Stimulated activated CD4-positive, alpha-beta T cell treated with anti-CD3 and anti-CD28 coated beads, Interleukin-1b, Interleukin-23, amount 100 ng/mL, for 4 hours (primary cell): Measurements from ENCODE around the gene SUN5.
A peak's percentile ranks its signal among the peaks of the same experiment; 100 is the strongest.

Source experiments
- DNase-seq, 2 donors: peaks; one replicate each; pipeline ENCODE4 v3.0.0-alpha.2; 2020; ENCODE audit warnings: low read depth in 2 of 2

The SUN5 gene

DNA sequence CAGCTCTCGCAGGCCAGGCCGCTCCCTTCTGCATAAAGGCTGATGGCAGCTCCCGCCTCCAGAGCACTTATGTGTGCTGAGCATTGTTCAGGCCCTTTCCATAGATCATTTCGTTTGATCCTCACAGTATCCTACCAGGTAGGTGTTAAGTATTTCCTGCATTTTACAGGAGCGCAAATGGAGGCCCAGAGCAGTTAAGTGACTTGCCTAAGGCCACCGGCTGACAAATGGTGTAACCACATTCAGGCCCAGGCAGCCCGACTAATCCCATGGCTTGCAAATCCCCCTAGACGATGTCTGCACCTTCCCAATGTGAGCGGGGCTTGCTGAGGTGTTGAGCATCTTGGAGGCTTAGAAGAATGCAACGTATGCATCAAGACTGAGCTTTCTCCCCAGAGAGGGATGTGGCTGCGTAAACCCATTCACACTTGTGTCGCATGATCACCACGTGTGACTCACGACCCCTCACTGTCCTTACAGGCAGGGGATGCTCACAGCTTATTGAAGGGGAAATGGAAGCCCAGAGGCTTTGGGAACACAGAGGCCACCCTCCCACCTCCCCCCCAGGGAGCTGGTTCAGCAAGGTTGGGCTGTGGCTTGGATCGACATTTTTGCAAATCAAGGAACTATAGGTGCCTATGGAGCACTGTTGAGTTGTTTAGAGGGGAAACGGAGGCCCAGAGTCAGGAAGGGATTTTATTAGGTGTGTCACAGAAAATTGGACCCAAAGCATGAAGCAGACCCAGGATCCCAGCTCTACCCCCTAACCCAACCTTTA, 10.3 kb upstream of the SUN5 start:
- no peak for DNase-seq

DNA sequence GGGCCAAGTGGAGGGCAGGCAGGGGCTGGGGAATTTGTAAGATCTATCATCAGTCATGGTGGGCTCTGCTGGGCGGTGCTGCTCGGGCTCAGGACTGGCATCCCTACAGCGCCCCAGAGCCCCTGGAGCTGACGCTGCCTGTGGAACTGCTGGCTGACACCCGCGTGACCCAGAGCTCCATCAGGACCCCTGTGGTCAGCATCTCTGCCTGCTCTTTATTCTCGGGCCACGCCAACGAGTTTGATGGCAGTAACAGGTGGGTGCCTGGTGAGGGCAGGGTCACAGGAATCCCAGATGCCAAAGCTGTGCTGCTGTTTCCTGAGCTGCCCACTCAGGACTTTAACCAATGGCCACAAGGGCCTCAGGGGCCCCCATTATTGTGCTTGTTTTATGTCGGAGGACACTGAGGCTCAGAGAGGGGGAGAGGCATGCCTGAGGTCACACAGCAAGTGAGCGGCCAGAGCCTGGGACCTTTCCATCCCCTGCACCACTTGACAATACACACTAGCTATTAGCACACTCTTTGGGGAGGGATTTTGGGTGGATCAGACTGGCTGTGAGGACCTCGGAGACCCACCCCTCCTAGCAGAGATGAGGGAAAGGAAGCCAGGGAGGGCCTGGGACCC, 9.6 kb upstream of the SUN5 start:
- no peak for DNase-seq

DNA sequence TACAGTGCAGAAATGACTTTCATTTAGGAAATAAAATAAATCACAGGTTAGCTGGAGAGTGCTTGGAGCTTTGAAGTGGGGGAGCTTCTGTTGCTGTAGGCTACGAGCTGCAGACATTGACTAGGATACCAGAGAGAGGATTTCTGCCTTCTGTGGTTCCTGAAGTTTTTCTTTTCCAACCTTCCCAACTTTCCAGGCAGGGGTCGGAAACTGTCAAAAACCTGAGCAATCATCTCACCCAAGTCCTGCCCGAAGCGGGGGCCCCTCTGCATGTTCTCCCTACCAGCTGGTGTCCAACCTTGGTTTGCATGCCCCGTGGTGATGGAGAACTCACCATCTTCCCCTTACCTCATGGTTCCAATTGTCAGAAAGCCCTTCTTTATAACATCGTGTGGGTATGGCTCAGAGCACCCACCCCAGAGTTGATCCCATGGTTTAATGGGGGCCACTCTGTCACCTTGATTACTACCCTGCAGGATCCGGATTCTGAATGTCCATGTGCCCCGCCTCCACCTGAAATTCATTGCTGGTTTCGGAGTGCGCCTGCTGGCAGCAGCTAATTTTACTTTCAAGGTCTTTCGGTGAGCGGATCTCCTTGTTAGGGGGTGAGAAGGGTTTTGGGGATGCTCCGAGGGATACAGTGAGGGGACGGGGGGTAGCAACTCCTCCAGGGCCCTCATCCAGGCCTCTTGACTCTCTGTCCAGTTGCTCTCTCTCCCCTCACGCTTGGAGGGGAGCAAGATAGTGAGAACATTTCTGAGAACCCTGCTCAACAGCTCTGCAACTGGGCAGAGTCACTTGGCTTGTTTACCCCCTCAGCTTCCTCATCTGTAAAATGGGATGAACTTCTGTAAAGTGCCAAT, 8.3 kb upstream of the SUN5 start:
- DNase-seq, result no peak

DNA sequence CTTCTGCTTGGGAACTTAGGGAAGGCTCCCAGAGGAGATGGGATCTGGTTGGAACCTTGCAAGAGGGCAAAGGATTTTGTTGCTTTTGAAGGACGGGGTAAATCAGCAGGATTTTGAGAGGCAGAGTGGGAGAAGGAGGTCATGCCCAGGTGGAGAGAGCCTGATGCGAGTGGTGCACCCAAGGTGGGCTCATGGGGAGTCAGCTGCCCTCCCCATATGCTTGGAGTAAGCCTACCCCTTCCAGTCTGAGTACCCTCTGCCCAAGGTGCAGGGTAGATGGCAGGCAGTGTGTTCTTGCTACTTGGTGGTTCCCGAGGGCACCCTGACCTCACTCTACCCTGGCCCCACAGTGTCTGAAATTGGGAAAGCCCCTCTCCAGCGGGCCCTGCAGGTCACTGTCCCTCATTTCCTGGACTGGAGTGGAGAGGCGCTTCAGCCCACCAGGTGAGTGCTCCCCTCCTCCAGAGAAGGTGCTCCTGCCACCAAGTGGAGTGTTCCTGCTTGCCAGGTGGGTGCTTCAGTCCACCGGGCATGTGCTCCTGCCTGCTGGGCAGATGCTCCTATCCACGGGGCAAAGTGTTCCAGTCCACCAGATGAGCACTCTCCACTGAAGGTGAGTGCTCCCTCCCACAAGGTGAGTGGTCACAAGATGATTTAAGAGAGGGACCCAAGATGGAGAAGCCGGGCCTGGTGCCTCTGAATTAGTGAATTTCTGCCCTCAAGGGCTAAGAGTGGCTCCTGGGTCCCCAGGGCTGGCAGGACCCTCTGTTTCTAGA, 6.6 kb upstream of the SUN5 start:
- DNase-seq, result no peak

DNA sequence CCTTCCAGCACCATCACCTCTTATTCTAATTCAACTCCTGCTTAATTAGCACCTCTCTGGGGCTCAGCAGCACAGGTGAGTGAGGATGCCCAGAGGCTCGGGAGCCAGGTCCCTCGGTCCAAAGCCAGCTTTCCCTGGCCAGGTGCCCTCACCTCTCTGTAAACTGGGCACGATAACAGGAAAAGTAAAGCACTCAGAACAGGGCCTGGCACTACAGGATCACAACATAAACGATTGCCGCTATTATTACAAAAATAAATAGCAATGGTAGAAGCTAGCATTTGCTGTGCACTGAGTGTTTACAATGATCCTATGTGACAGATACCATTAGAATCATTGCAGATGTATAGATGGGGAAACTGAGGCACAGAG, 5.9 kb upstream of the SUN5 start:
- DNase-seq, result no peak

DNA sequence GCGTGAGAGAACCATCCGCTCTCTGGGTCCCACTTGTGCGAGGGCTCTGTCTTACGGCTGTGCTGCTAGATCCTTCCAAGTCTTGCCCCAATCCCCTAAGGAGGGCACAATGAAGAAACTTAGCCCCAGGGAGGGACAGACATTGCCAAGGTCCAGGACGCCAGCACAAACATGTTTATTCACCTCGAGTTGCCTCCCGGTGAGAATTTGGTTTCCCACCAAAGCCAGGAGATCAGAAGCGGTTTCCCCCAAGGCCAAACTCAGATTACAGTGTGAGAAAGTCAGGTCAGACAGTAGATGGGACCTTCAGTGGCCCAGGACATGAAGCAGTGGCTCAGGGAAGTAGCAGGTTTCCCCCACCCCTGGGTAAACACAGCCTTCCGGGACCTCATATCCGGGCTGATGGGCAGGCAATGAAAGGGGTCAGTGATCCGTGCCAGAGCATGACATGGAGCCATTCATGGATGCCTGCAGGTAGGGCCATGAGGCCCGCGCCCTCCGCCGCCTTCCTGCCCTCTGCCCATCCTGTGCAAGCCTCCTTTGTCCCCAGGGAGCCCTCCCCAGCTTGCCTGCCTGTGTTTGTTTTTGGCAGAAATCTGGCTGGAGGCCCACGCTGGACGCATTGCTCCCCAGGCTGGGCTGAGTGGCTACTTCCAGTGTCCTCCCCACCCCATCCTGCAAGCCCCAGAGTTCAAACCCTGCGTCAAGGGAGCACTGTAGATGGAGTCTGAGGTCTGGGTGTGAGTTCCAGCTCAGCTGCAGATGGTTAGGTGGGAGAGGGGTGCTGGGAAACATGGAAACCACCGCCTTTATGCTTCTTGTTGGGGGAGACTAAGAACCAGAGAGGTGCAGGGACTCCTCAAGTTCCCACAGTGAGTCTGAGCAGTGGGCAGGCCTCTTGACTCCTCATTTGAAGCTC, 5.2 kb upstream of the SUN5 start:
- no peak for DNase-seq

DNA sequence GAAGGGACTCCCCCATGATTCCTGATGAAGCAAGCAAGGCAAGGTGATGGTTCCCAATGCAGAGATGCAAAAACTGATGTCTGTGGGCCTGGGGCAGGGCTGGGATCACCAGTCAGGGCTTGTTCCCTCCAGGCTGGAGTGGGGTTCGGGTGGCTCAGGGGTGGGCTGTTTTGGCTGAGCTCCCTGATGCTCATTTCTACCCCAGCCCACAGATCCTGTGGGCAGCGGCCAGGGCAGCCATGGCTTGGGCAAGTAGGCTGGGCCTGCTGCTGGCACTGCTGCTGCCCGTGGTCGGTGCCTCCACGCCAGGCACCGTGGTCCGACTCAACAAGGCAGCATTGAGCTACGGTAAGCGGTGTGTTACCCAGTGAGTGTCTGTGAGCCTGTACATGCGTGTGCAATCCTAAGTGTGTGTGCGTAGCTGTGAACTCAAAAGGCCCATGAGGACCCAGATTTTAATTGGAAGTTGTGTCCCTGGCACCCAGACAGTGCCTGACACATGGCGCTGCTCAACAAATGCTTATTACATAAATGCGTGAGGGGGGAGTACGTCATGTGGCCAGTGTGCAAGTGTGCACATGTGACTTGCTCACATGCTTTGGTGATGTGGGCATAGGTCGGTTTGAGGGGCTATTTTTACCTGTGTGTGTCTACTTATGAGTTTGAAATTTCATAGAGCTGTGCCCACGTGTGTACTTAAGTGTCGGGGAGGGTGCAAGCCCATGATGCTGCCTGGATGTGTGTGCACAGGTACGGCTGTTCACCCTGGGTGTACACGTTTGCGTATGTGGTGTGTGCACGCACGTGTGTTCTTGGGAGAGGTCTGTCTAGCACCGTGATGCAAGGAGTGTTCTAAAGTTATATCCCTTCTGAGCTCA, 4.3 kb upstream of the SUN5 start:
- DNase-seq, result no peak

DNA sequence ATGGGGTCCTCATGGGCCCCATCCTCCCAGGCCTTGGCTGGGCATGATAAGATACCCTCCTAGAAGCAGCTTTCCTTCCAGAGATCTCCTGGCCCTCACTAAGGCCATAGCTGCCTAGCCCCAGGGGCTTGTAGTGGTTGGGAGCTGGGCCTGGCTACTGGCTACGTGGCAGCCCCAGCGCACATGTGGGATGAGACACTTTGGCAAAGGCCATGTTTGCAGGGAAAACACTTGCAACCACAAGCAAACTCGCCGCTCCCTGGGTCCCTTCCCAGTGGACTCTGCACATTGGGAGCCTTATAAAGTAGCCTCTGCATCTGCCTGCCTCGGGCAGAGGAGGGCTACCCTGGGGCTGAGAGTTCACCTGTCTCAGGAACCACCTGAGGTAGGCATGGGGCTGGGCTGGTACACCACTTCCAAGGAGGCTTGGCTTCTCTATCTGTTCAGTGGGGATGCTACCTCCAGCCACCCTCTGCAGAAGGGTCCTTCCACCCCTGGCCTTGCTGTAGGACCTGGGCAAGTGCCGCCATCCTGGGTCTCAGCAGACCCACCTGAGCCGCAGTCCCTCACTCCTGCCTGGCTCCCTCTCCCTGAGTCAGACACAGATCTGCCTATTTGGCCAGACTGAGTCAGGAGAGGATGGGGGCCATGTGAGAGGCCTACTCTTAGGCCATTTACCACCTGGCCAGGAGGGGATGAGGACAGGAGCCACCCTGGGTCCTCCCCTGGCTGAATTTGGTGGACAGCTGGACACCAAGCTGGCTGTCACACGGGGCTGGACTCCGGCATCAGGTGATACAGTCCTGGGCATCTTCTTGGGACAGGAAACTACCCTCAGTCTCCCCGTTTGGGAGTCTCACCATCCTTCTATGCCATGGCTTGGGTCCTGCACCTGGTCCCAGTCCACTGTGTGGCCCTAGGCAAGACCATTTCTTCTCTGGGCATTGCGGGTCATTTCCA, 3.4 kb upstream of the SUN5 start, which contains the start of gene BPIFB2:
TSS of gene BPIFB2 (plus strand) at position 329 of the 960 bp plus-strand sequence. CDS start 871 bp downstream, outside the sequence.
- no peak for DNase-seq

DNA sequence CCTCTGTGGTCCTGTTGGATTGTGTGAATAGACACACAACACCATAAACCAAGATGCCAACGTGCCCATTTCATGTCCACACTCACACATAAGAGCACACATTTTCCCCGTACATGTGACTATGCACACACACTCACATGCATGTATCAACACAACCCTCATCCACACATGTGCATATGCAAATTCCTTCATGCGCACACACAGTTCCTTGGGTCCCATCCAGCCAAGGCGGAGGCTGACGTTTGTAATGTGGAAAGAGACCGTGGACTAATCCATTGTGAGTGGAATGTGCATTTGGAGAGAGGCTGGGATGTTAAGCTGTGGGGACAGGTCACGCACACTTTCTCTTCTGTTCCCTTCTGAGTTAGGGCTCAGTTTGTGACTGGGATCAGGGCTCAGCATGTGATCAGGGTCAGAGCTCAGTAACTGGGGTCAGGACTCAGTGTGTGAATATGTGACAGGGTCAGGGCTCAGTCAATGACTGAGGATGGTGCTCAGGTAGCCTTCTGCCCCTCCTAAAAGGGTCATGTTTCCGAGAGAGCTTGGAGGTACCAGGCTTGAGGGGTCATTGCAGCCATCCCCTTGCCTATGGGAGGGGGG, 2.6 kb upstream of the SUN5 start:
- no peak for DNase-seq

DNA sequence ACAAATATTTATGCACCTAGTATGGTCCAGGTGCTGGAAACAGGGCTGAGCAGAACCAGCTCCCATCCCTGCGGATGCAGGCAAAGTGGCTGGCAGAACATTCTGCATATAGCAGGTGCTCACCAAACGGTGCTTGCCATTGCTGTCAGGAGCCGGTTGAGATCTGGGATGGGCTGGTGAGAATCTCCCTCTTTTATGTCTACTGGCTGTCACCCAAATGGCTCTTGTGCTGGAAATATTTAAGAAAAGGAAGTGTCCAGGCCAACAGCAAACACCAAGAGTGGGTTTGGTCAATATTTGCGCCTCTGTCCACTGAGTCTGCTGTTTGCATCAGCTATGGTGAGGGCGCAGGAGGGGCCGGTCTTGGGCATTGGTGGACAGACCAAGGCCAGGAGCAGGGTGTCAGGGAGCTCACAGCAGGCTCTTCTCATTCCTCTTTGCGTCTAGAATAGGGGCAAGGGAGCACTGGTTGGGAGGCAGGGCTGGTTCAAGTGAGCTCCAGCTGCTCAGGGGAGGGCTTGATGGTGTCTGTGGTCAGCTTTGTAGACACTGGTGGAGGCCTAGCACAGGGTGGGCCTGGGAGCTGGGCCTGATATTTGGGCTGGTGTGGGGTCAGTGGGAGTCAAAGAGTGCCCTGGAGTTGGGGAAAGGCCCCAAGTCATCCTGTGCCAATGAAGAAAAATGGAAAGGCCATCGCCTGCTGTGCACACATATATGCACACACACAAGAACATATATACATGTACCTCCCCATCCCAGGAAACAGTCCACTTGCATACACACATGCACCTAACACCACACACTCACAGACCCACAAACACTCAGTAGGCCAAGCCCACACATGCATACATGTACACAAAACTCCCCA, 1.9 kb upstream of the SUN5 start:
- DNase-seq, result no peak

DNA sequence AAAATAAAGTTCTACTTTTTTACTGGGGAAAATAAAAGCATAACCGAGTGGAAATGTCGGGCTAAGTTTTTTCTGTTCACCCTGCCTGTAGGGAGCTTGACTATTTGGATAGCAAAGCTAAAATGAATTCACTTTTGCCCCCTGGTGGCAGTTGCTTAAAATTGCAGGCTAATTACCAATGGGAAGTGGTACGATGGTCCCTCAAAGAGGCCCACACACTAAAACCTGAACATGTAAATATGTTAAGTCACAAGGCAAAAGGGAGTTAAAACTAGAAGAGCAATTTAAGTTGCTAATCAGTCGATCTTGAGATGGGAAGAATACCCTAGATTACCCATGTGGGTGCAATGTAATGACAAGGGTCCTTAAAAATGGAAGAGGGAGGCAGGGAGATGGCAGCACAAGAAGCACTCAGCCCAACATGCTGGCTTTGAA, 916 bp upstream of the SUN5 start:
- peak in 1 of 2 donors; percentile 39 for DNase-seq

DNA sequence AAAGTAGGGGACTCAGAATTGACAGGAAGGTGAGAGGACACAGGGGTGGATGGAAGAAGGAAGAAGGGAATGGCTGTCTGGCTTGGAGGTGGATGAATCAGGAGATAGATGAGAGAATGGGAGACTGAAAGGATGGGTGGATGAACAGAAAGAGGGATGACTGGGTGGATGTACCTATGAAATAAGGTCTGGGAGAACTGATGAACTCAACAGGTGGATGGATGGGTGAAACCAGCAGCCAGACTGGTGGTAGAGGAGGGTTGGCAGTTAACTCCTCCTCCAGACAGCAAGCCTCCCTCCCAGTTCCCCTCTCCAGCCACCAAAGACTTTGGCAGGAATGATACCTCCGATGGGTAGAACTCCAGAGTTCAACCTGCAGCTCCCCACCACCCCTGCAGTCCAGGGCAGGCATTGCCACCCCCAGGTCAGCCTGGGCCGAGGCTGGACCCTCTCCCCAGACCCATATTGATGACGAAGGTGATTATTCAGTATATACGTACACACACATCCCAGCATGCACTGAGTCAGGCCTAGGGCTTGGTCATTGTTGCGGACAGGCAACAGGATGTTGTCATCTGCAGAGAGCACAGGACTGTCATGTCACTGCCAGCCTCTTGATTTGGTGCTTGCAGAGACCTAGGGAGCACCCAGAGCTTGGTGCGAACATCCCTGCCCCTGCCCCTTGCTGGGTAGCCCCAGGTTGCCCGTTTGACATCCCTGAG, 2.0 kb downstream of the SUN5 start:
- no peak for DNase-seq

DNA sequence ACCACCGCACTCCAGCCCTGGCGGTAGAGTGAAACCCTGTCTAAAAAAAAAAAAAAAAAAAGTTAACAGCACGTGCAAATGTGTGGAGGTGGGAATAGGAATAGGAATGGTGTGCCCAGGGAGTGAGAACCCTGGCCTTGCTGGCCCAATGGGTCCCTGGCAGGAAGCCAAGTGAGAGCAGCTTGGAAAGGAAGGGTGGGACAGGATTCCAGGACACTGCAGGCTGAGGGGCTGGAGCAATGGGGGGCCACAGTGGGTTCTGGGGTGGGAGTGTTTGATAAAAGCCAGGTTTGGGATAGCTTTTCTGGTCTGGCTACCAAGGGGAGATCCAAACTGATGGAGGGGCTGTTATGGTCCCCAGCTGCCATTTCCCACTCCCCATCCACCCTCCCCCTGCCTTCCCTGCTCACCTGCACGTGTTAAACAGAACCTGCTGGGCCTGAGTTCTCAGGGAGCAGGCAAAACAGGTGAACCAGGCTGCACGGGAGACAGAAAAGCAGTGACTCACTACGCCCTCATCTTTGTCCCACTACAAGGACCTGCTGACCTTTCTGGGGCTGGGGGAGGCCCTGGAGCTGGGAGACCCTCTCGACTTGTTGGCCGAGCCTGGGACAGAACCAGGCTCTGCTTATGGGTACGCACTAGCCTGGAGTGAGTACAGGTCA, 3.3 kb downstream of the SUN5 start:
- DNase-seq, result no peak

DNA sequence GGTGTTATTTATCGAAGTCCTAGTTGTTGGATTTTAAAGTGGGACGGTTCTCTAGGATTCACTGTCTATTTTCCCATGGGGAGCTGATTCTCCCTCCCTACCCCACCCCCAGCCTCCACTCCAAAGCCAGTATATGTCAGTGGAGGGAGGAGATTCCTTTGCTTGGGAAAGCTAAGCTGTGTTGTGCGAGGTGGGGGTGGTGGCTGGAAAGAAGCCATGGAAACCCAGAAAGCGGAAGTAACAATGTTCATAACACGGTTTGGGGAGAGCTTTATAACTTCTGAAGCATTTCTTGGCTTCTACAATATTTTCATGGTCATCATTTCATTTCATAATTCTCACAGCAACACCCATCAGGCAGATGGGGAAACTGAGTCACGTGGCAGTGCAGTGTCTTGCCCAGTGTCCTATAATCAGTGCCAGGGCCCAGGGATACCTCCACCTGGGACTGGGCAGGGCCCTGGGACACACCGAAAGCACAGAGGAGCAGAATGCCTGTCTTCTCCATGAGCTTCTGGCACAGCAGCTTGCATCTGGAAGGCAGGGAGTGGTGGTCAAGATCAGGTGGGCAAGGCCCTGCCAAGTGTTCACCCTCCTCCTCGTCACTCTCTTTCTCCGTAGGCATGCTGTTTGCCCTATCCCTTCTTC, 4.5 kb downstream of the SUN5 start:
- no peak for DNase-seq

DNA sequence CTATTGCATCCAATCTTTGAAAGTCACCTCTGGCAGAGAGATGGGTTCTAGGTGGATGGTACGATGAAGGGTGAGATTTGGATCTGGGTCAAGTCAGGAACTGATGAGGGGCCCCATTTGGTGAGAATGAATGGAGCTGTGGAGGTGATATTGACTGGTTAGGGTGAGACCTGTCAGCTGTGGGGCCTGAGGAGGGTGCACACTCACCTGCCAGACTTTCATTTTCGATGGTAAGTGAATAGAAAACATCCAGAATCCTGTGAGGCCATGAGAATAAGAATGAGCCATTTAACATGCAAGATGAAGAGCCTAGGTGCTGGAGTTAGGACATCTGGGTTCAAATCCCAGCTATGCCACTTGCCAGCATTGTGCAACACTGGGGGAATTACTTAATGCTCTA, 6.8 kb downstream of the SUN5 start:
- no peak for DNase-seq
